ENCODE results near the gene SDK1. TPM values are rescaled to one million over a fixed set of nuclear protein-coding genes. Genes with fewer than 3 reads are reported as not detected.

The SDK1 gene
- total and polyA plus RNA-seq, 2 of the 8 experiments (the other 6 are each of a cell fraction or from before 2014, with no cell fraction given), result 3.3 to 7.2 TPM

GRCh38 chr7:3367261-3367660 is 66.2 kb downstream of the SDK1 start:
- ChIA-PET CTCF (ENCODE audit: partially characterized antibody) (interaction anchor here (1.1 kb wide), 1 partner anchor 33 kb away, joined by 3 read pairs; no protein-coding TSS in a partner anchor), POLR2A (ENCODE audit: partially characterized antibody) (no interaction called here)

More at GRCh38 chr7:3367261-3367660, 66.2 kb downstream of the SDK1 start:
- Histone ChIP-seq H3K4me1 (replicated peaks in 1 of 4; ENCODE audit: control insufficient read depth in 3 of 4, insufficient read depth in 4 of 4, low read length in 3 of 4) (peaks cover 0 to 10% (median 1%) of the 10 kb centered on the region in 4 experiments; a peak in 5 of 7 replicates), H2AK5ac (ENCODE audit: low read depth, low read length) (no peak overlapping the region), H3K27ac (ENCODE audit: low read depth, low read length) (no peak overlapping the region), H2BK5ac (ENCODE audit: low read depth, low read length) (no peak overlapping the region), H3K23me2 (ENCODE audit: low read depth, low read length) (no peaks in the 10 kb centered on the region), H4K5ac (ENCODE audit: insufficient read length, low read depth, low read length) (no peak overlapping the region), H3K18ac (ENCODE audit: extremely low read depth, low read length) (no peak overlapping the region), H2BK12ac (ENCODE audit: low read depth, low read length) (no peak overlapping the region), H3K4ac (replicated peaks; ENCODE audit: insufficient read length, low read depth, low read length) (no peak overlapping the region), H2BK120ac (replicated peaks; ENCODE audit: low read depth, low read length) (no peak overlapping the region), H4K91ac (replicated peaks; ENCODE audit: insufficient read length, low read length) (no peak overlapping the region), H4K20me1 (replicated peaks in 1 of 2; ENCODE audit: control insufficient read depth in 1 of 2, insufficient read depth in 2 of 2, low read length in 2 of 2) (no peaks in the 10 kb centered on the region), H3K27me3 (replicated peaks in 1 of 4; ENCODE audit: control insufficient read depth in 3 of 4, extremely low read depth in 1 of 4, insufficient read depth in 3 of 4, low read length in 3 of 4) (no peaks in the 10 kb centered on the region), H3K79me2 (ENCODE audit: control insufficient read depth in 1 of 2, insufficient read depth in 2 of 2, low read length in 2 of 2) (no peaks in the 10 kb centered on the region), H3K9ac (replicated peaks in 1 of 4; ENCODE audit: extremely low read depth in 1 of 4, low read depth in 3 of 4, low read length in 3 of 4) (no peak overlapping the region), H3K56ac (replicated peaks; ENCODE audit: insufficient read length, low read depth, low read length) (no peak overlapping the region), H3K23ac (ENCODE audit: insufficient read length) (no peak overlapping the region), H3K9me3 (ENCODE audit: insufficient read depth in 2 of 2, low read depth in 1 of 2, low read length in 1 of 2) (no peaks in the 10 kb centered on the region), H4K8ac (ENCODE audit: extremely low read depth, insufficient read depth, low read length) (no peak overlapping the region), H3K14ac (ENCODE audit: insufficient read length) (no peak overlapping the region), H2AFZ (ENCODE audit: low read length) (no peak overlapping the region), H2BK15ac (ENCODE audit: low read length) (no peak overlapping the region), H3K36me3 (ENCODE audit: control insufficient read depth in 2 of 4, insufficient read depth in 4 of 4, low read length in 3 of 4) (no peaks in the 10 kb centered on the region), H3K4me3 (ENCODE audit: extremely low read depth in 1 of 4, insufficient read depth in 2 of 4, low read depth in 3 of 4, low read length in 4 of 4) (no peak overlapping the region), H3K4me2 (ENCODE audit: insufficient read depth in 1 of 2, low read depth in 2 of 2, low read length in 2 of 2) (no peak overlapping the region), H3K79me1 (ENCODE audit: low read depth, low read length) (no peaks in the 10 kb centered on the region), H2BK20ac (ENCODE audit: low read length) (no peak overlapping the region)
- 92% methylated on average over 1 of the region's 1 CpG; no CpG with 5 or more reads in 1 of the 2 experiments for WGBS, 2 experiments (ENCODE audit: extremely low coverage in 1 of 2, insufficient coverage in 1 of 2, insufficient read length in 1 of 2, insufficient replicate concordance in 2 of 2, low coverage in 1 of 2, low lambda C conversion rate in 2 of 2, missing lambda C conversion rate in 1 of 2)
- no peak for FAIRE-seq
- no peak for DNase-seq (ENCODE audit: low read depth in 1 of 2, low spot score in 2 of 2)
- TF ChIP-seq BCL11A (IDR thresholded peaks at IDR 0.05; ENCODE audit: low read depth in 2 of 2, low read length in 2 of 2) (no peak), JUN (IDR thresholded peaks at IDR 0.05; ENCODE audit: low read depth, low read length) (no peak)
